Loucy (cell line): ENCODE results near the gene SHPK.
"Not testable (repeated sequence)": the region's sequence is repeated elsewhere in the genome, so short reads cannot be mapped to it uniquely, and the experiment has no call there.

Experiments used
- CTCF ChIP-seq: fragments of 200-600 bp; sonication (generic); conservative IDR thresholded peaks from 2 replicates; pipeline ENCODE4 v1.5.1; 2014; ENCODE audit warnings: mild to moderate bottlenecking, antibody characterized with exemption, low read length
- EZH2phosphoT487 ChIP-seq: fragments of 200-600 bp; IDR thresholded peaks from 2 replicates; pipeline ENCODE4 v1.6.1; 2018; ENCODE audit warnings: antibody characterized with exemption, mild to moderate bottlenecking, moderate library complexity, borderline replicate concordance

- not testable (repeated sequence) for TF ChIP-seq CTCF, EZH2phosphoT487
Measured at GRCh38 chr17:3578667-3579066, 57.4 kb downstream of the SHPK start.
